Ecto neural progenitor cell (in vitro differentiated cells): ENCODE results near the gene NDUFS8.

Experiments
- DNase-seq: peaks from one replicate; pipeline ENCODE4 v3.0.0-alpha.2; 2018; ENCODE audit warnings: low spot score

The NDUFS8 gene

GRCh38 chr11:68080860-68081259 lies 50.4 kb downstream of the NDUFS8 start:
- DNase-seq, result no peak

GRCh38 chr11:68081691-68082090 lies 51.2 kb downstream of the NDUFS8 start:
- DNase-seq, result no peak

- no peak for DNase-seq
Measured at GRCh38 chr11:68082481-68082880, 52.0 kb downstream of the NDUFS8 start.

GRCh38 chr11:68083517-68083916 lies 53.0 kb downstream of the NDUFS8 start:
- no peak for DNase-seq
